Measurements from ENCODE around the gene ABCF3.
A peak's percentile ranks its signal among the peaks of the same experiment; 100 is the strongest.

DNA sequence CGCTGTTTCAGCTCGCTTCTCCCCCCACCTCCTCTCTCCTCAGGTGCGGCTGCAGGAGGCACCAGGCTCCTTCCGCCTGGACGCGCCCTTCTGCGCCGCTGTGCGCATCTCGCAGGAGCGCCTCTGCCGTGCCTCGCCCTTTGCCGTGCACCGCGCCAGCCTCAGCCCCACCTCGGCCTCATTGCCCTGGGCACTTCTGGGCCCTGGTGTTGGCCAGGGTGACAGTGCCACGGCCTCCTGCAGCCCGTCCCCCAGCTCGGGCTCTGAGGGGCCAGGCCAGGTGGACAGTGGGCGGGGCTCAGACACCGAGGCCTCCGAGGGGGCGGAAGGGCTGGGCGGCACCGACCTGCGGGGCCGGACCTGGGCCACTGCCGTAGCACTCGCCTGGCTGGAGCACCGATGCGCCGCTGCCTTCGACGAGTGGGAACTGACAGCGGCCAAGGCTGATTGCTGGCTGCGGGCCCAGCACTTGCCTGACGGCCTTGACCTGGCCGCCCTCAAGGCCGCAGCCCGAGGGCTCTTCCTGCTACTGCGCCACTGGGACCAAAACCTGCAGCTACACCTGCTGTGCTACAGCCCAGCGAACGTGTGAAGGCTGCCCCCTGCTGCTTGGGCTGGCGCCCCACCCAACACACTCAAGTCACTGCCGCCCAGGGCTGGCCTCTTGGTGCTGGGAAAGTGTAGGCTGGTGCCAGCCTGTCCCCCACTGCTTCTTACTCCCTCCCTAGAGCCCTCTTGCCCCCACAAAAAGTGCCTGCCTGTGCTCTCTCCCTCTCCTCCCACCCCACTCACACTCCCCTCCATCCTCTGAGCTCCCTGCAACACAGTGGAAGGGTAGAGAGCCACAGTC lies 55.7 kb downstream of the ABCF3 start:
- no peak for TF ChIP-seq ATF2 (tag by site-specific recombination; IDR thresholded peaks at IDR 0.05; ENCODE audit: low read depth)
- TF ChIP-seq, protein P1, sequence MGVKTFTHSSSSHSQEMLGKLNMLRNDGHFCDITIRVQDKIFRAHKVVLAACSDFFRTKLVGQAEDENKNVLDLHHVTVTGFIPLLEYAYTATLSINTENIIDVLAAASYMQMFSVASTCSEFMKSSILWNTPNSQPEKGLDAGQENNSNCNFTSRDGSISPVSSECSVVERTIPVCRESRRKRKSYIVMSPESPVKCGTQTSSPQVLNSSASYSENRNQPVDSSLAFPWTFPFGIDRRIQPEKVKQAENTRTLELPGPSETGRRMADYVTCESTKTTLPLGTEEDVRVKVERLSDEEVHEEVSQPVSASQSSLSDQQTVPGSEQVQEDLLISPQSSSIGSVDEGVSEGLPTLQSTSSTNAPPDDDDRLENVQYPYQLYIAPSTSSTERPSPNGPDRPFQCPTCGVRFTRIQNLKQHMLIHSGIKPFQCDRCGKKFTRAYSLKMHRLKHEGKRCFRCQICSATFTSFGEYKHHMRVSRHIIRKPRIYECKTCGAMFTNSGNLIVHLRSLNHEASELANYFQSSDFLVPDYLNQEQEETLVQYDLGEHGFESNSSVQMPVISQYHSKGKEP (tag by site-specific recombination; IDR thresholded peaks at IDR 0.05), result no peak
- peak; percentile 64 for TF ChIP-seq CTCF (tag by site-specific recombination; IDR thresholded peaks at IDR 0.05)
- TF ChIP-seq ZNF626 (tag by site-specific recombination; IDR thresholded peaks at IDR 0.05), result no peak
- no peak for TF ChIP-seq ZBTB21 (tag by site-specific recombination; IDR thresholded peaks at IDR 0.05)
- TF ChIP-seq ZBTB8A (tag by site-specific recombination; IDR thresholded peaks at IDR 0.05), result no peak
- TF ChIP-seq ZNF274 (IDR thresholded peaks at IDR 0.05; ENCODE audit: low read length), result no peak
- no peak for TF ChIP-seq ZNF274 (tag by site-specific recombination; IDR thresholded peaks at IDR 0.05; ENCODE audit: borderline replicate concordance)
- TF ChIP-seq YY1 (tag by site-specific recombination; IDR thresholded peaks at IDR 0.05), result no peak
